Measurements from ENCODE around the gene PDP2.

Gene PDP2

GRCh38 chr16:66850115-66850815 is 30.1 kb upstream of the PDP2 start:
- DNase-seq (ENCODE audit: low read depth), result no peak
- TF ChIP-seq CTCF (IDR thresholded peaks at IDR 0.05; ENCODE audit: control insufficient read depth, insufficient read depth, low read depth, low read length, missing control alignments), result no peak
- no peak overlapping the region for H3K4me3 ChIP-seq (ENCODE audit: control insufficient read depth, low read depth, low read length)

GRCh38 chr16:66851166-66851964 is 28.9 kb upstream of the PDP2 start:
- no peak overlapping the region for H3K4me3 ChIP-seq (ENCODE audit: control insufficient read depth, low read depth, low read length)
- DNase-seq (ENCODE audit: low read depth), result no peak
- TF ChIP-seq CTCF (IDR thresholded peaks at IDR 0.05; ENCODE audit: control insufficient read depth, insufficient read depth, low read depth, low read length, missing control alignments), result no peak

- no peak for TF ChIP-seq CTCF (IDR thresholded peaks at IDR 0.05; ENCODE audit: control insufficient read depth, insufficient read depth, low read depth, low read length, missing control alignments)
- no peak overlapping the region for H3K4me3 ChIP-seq (ENCODE audit: control insufficient read depth, low read depth, low read length)
- DNase-seq (ENCODE audit: low read depth), result no peak
Measured at GRCh38 chr16:66853261-66854139, 26.8 kb upstream of the PDP2 start.

- no peak for TF ChIP-seq CTCF (IDR thresholded peaks at IDR 0.05; ENCODE audit: control insufficient read depth, insufficient read depth, low read depth, low read length, missing control alignments)
- DNase-seq (ENCODE audit: low read depth), result no peak
- no peak overlapping the region for H3K4me3 ChIP-seq (ENCODE audit: control insufficient read depth, low read depth, low read length)
Measured at GRCh38 chr16:66856184-66856730, 24.1 kb upstream of the PDP2 start.

GRCh38 chr16:66856801-66857200 is 23.5 kb upstream of the PDP2 start:
- TF ChIP-seq CTCF (IDR thresholded peaks at IDR 0.05; ENCODE audit: control insufficient read depth, insufficient read depth, low read depth, low read length, missing control alignments), result no peak
- no peak overlapping the region for H3K4me3 ChIP-seq (ENCODE audit: control insufficient read depth, low read depth, low read length)
- no peak for DNase-seq (ENCODE audit: low read depth)

GRCh38 chr16:66857437-66857836 is 22.9 kb upstream of the PDP2 start:
- no peak for DNase-seq (ENCODE audit: low read depth)
- H3K4me3 ChIP-seq (ENCODE audit: control insufficient read depth, low read depth, low read length), result no peak overlapping the region
- no peak for TF ChIP-seq CTCF (IDR thresholded peaks at IDR 0.05; ENCODE audit: control insufficient read depth, insufficient read depth, low read depth, low read length, missing control alignments)

All from AG09309 (cell line).